ENCODE data around the gene OS9. TPM values are rescaled to one million over a fixed set of nuclear protein-coding genes. Genes with fewer than 3 reads are reported as not detected.

OS9 gene
- total and polyA plus RNA-seq, 9 of the 15 experiments (the other 6 are each of a cell fraction or from before 2014, with no cell fraction given): 4.6 to 105 (median 89.5) TPM

DNA sequence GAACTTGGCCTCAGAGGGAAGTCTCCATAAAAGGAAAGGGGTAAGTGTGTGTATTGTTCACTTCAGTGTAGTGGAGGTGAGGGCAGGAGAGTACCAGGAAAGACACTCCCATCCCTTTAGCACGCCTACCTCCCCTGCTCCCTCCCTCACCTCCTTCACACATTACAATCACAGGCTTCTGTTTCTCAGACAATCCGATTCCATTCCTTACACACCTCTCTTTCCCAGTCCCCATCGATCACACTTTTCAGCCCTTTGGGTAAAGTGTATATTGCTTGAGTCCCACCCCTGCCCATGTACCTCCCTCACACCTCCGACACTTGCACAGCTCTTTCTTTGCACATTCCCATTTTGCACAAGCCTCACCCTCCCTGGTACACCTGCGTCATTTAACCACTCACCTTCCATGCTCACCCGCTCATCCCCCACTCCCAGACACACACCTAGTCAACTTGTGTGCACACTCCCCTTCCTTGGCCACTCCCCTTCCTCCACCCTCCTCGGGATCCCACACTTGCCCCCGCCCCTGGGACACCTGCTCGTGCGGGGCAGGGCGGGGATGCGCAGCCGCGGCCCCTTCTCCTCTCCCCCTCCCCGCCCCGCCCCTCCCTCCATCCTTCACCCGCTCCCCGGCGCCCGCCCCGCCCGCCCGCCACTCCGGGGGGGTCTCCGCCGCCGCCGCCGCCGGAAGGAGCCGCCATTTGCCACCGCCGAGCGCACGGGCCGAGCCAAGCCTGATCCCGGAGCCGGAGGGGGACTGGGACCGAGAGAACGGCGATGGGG lies 60.7 kb downstream of the OS9 start, which contains the start of gene MARCHF9 (continued):
- TF ChIP-seq, protein P1, sequence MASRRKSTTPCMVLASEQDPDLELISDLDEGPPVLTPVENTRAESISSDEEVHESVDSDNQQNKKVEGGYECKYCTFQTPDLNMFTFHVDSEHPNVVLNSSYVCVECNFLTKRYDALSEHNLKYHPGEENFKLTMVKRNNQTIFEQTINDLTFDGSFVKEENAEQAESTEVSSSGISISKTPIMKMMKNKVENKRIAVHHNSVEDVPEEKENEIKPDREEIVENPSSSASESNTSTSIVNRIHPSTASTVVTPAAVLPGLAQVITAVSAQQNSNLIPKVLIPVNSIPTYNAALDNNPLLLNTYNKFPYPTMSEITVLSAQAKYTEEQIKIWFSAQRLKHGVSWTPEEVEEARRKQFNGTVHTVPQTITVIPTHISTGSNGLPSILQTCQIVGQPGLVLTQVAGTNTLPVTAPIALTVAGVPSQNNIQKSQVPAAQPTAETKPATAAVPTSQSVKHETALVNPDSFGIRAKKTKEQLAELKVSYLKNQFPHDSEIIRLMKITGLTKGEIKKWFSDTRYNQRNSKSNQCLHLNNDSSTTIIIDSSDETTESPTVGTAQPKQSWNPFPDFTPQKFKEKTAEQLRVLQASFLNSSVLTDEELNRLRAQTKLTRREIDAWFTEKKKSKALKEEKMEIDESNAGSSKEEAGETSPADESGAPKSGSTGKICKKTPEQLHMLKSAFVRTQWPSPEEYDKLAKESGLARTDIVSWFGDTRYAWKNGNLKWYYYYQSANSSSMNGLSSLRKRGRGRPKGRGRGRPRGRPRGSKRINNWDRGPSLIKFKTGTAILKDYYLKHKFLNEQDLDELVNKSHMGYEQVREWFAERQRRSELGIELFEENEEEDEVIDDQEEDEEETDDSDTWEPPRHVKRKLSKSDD (conservative IDR thresholded peaks at IDR 0.05; ENCODE audit: low read length): no peak
- no peak for TF ChIP-seq ZNF197 (CRISPR knock-in tag; IDR thresholded peaks at IDR 0.05; ENCODE audit: low read depth)
- no peak for TF ChIP-seq RERE (CRISPR knock-in tag; IDR thresholded peaks at IDR 0.05; ENCODE audit: borderline replicate concordance)
- TF ChIP-seq HDGF (IDR thresholded peaks at IDR 0.05): peak; percentile 94; the same call in 1 of the 2 replicates
- no peak for TF ChIP-seq RBBP5 (IDR thresholded peaks at IDR 0.05; ENCODE audit: borderline replicate concordance, insufficient read depth, low read length, poor library complexity, severe bottlenecking)
- no peak for TF ChIP-seq CAMTA2 (CRISPR knock-in tag; conservative IDR thresholded peaks at IDR 0.05)
- TF ChIP-seq, protein P2, sequence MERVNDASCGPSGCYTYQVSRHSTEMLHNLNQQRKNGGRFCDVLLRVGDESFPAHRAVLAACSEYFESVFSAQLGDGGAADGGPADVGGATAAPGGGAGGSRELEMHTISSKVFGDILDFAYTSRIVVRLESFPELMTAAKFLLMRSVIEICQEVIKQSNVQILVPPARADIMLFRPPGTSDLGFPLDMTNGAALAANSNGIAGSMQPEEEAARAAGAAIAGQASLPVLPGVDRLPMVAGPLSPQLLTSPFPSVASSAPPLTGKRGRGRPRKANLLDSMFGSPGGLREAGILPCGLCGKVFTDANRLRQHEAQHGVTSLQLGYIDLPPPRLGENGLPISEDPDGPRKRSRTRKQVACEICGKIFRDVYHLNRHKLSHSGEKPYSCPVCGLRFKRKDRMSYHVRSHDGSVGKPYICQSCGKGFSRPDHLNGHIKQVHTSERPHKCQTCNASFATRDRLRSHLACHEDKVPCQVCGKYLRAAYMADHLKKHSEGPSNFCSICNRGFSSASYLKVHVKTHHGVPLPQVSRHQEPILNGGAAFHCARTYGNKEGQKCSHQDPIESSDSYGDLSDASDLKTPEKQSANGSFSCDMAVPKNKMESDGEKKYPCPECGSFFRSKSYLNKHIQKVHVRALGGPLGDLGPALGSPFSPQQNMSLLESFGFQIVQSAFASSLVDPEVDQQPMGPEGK (CRISPR knock-in tag; IDR thresholded peaks at IDR 0.05; ENCODE audit: borderline replicate concordance): no peak
- TF ChIP-seq POLR2A (conservative IDR thresholded peaks at IDR 0.05): no peak
- no peak for TF ChIP-seq FOXA3 (CRISPR knock-in tag; conservative IDR thresholded peaks at IDR 0.05 in 1 of 2, IDR thresholded peaks at IDR 0.05 in 1 of 2)
- TF ChIP-seq, protein P3, sequence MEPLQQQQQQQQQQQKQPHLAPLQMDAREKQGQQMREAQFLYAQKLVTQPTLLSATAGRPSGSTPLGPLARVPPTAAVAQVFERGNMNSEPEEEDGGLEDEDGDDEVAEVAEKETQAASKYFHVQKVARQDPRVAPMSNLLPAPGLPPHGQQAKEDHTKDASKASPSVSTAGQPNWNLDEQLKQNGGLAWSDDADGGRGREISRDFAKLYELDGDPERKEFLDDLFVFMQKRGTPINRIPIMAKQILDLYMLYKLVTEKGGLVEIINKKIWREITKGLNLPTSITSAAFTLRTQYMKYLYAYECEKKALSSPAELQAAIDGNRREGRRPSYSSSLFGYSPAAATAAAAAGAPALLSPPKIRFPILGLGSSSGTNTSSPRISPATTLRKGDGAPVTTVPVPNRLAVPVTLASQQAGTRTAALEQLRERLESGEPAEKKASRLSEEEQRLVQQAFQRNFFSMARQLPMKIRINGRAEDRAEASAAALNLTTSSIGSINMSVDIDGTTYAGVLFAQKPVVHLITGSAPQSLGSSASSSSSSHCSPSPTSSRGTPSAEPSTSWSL (CRISPR knock-in tag; IDR thresholded peaks at IDR 0.05; ENCODE audit: borderline replicate concordance): no peak
- peak in 2 of 3 experiments; percentile 67 to 79 for TF ChIP-seq YY1 (IDR thresholded peaks at IDR 0.05; ENCODE audit: borderline replicate concordance in 1 of 3, control insufficient read depth in 1 of 3, extremely low read depth in 1 of 3, insufficient read depth in 3 of 3, insufficient read length in 1 of 3, insufficient replicate concordance in 2 of 3, low read depth in 1 of 3, low read length in 2 of 3)
- TF ChIP-seq KLF13 (tag; IDR thresholded peaks at IDR 0.05; ENCODE audit: borderline replicate concordance, low read depth): peak; percentile 12; the same call in 1 of the 2 replicates
- TF ChIP-seq CBFA2T3 (IDR thresholded peaks at IDR 0.05): 0 out of 2 replicates have a peak, but pooled peaks have one; percentile 8
